HCT116 (cell line): ENCODE results near the gene TMEM121B. TPM values are rescaled to one million over a fixed set of nuclear protein-coding genes. Genes with fewer than 3 reads are reported as not detected.

Source experiments
- ATAC-seq: fragments of 200-7000 bp; cut with Tn5 transposase; 2 replicates; pipeline ENCODE4 v1.9.1; 2020; ENCODE audit warnings: mild to moderate bottlenecking, moderate library complexity
- BruUV-seq: library from RNA; stranded (reverse); fragments of 400-500 nt; replicated peaks from 2 replicates; lab custom pipeline; 2021; lab: Mats Ljungman, UMichigan
- CTCF ChIA-PET: fragments of 300-600 bp; sonication (Branson Sonifier 250); formaldehyde crosslinking; loops from one replicate; lab custom pipeline; 2021; ENCODE audit warnings: antibody characterized with exemption; lab: Charles Lee
- POLR2A ChIA-PET: fragments of 300-600, 350-600 bp; sonication (Branson Sonifier 250); formaldehyde crosslinking; loops from one replicate; lab custom pipeline; 2021; ENCODE audit warnings: antibody characterized with exemption; lab: Charles Lee
- RAD21 ChIA-PET, 2 experiments: fragments of 300-600 bp; sonication (Branson Sonifier 250); formaldehyde crosslinking; loops; one replicate each; lab custom pipeline; 2023; ENCODE audit warnings: low total read pairs in 2 of 2; ENCODE audit not compliant: uncharacterized antibody in 2 of 2, unreplicated experiment in 2 of 2, low non-redundant PET in 1 of 2; lab: Charles Lee
- DNase-seq: peaks from one replicate; pipeline ENCODE4 v3.0.0-alpha.2; 2010; ENCODE audit warnings: low read depth, low spot score
- H2AFZ ChIP-seq: fragments of 200-600 bp; shearing (Covaris generic), sonication (generic); 2 replicates; pipeline ENCODE4 v1.6.1; 2017; ENCODE audit warnings: low read depth, mixed run types, mixed read lengths, antibody characterized with exemption, low read length; ENCODE audit not compliant: poor library complexity, severe bottlenecking
- H3K27ac ChIP-seq: 2 replicates; pipeline ENCODE4 v1.5.1; 2012; ENCODE audit warnings: low read depth, low read length
- H3K27me3 ChIP-seq: fragments of 200-600 bp; sonication (generic); 2 replicates; pipeline ENCODE4 v1.6.1; 2016; ENCODE audit warnings: mixed run types, low read length, mixed read lengths; ENCODE audit not compliant: insufficient read depth
- H3K36me3 ChIP-seq, 2 experiments: fragments of 200-500 bp in 1 of 2; fragments of 200-600 bp in 1 of 2; sonication (Bioruptor generic) in 1 of 2; sonication (generic) in 1 of 2; 2 replicates each; pipeline versions ENCODE4 v1.5.1 to v1.6.1; 2014 to 2016; ENCODE audit warnings: low read length in 2 of 2, inconsistent platforms in 1 of 2, mixed read lengths in 1 of 2, mixed run types in 1 of 2; ENCODE audit not compliant: insufficient read depth in 2 of 2, control insufficient read depth in 1 of 2
- H3K4me1 ChIP-seq, 2 experiments: fragments of 200-600 bp in 1 of 2; sonication (generic) in 1 of 2; 2 replicates each; pipeline versions ENCODE4 v1.5.1 to v1.6.1; 2012 to 2017; ENCODE audit warnings: low read length in 2 of 2, inconsistent platforms in 1 of 2, mild to moderate bottlenecking in 1 of 2, mixed read lengths in 1 of 2, mixed run types in 1 of 2, moderate library complexity in 1 of 2; ENCODE audit not compliant: insufficient read depth in 2 of 2, control insufficient read depth in 1 of 2
- H3K4me2 ChIP-seq: fragments of 200-600 bp; sonication (generic); 2 replicates; pipeline ENCODE4 v1.6.1; 2017; ENCODE audit warnings: mixed run types, low read length, mixed read lengths
- H3K4me3 ChIP-seq, 2 experiments: fragments of 200-600 bp in 1 of 2; sonication (generic) in 1 of 2; replicated peaks in 1 of 2; 2 replicates each; pipeline ENCODE4 v1.5.1; 2011 to 2016; ENCODE audit warnings: low read length in 2 of 2, control low read depth in 1 of 2, low read depth in 1 of 2, mild to moderate bottlenecking in 1 of 2, mixed read lengths in 1 of 2, mixed run types in 1 of 2
- H3K79me2 ChIP-seq: fragments of 200-600 bp; sonication (generic); 2 replicates; pipeline ENCODE4 v1.6.1; 2017; ENCODE audit warnings: mild to moderate bottlenecking, mixed run types, low read length, moderate library complexity, mixed read lengths; ENCODE audit not compliant: insufficient read depth
- H3K9ac ChIP-seq: fragments of 200-600 bp; sonication (generic); 2 replicates; pipeline ENCODE4 v1.6.1; 2016; ENCODE audit warnings: low read length, mixed read lengths
- H3K9me2 ChIP-seq: fragments of 200-600 bp; sonication (generic), shearing (Covaris generic); 2 replicates; pipeline ENCODE4 v1.6.1; 2017; ENCODE audit warnings: mixed run types, mild to moderate bottlenecking, moderate library complexity; ENCODE audit not compliant: insufficient read depth
- H3K9me3 ChIP-seq, 2 experiments: fragments of 200-500 bp in 1 of 2; fragments of 200-600 bp in 1 of 2; sonication (Bioruptor generic) in 1 of 2; sonication (generic) in 1 of 2; 2 replicates each; pipeline ENCODE4 v1.6.1; 2014 to 2017; ENCODE audit warnings: low read length in 2 of 2, mixed read lengths in 2 of 2, inconsistent platforms in 1 of 2, low read depth in 1 of 2, mild to moderate bottlenecking in 1 of 2, mixed run types in 1 of 2, moderate library complexity in 1 of 2; ENCODE audit not compliant: control insufficient read depth in 1 of 2, insufficient read depth in 1 of 2
- H4K20me1 ChIP-seq: fragments of 200-600 bp; sonication (generic), shearing (Covaris generic); 2 replicates; pipeline ENCODE4 v1.6.1; 2017; ENCODE audit warnings: mixed run types, mild to moderate bottlenecking, moderate library complexity; ENCODE audit not compliant: insufficient read depth
- CEBPB ChIP-seq: IDR thresholded peaks from 2 replicates; pipeline ENCODE4 v1.6.1; 2012; ENCODE audit warnings: low read depth
- EGR1 ChIP-seq: IDR thresholded peaks from 2 replicates; pipeline ENCODE4 v1.6.1; 2012; ENCODE audit warnings: low read depth
- ELF1 ChIP-seq: IDR thresholded peaks from 2 replicates; pipeline ENCODE4 v1.6.1; 2012; ENCODE audit warnings: low read depth, borderline replicate concordance
- POLR2A ChIP-seq: IDR thresholded peaks from 2 replicates; pipeline ENCODE4 v1.7.0; 2011; ENCODE audit warnings: borderline replicate concordance; ENCODE audit not compliant: insufficient read depth, insufficient read length; ENCODE audit errors: extremely low read depth
- RAD21 ChIP-seq: IDR thresholded peaks from 2 replicates; pipeline ENCODE4 v1.6.1; 2012; ENCODE audit warnings: low read depth, mild to moderate bottlenecking
- SRF ChIP-seq: IDR thresholded peaks from 2 replicates; pipeline ENCODE4 v1.6.1; 2012; ENCODE audit warnings: low read depth
- ZFX ChIP-seq: fragments of 450-650 bp; IDR thresholded peaks from 2 replicates; pipeline ENCODE4 v1.6.1; 2017
- intact Hi-C: fragments of 100-400 bp; cut with micrococcal nuclease; formaldehyde crosslinking; loops from 2 replicates; pipeline ENCODE4 v1.10.0; 2022
- total RNA-seq: library from RNA; stranded (reverse); gene quantifications from one replicate; pipeline ENCODE4 v1.2.1, GENCODE V29; 2021; ENCODE audit not compliant: unreplicated experiment
- TF ChIP-seq, protein P1 (sequence below): IDR thresholded peaks from 2 replicates; pipeline ENCODE4 v1.6.1; 2012
- TF ChIP-seq, protein P2 (sequence below), 3 experiments: fragments of 200-600 bp in 1 of 3; sonication (generic) in 1 of 3; IDR thresholded peaks in 2 of 3; conservative IDR thresholded peaks in 1 of 3; 2 replicates each; pipeline ENCODE4 v1.5.1; 2012 to 2017; ENCODE audit warnings: low read depth in 2 of 3, low read length in 2 of 3, antibody characterized with exemption in 1 of 3, borderline replicate concordance in 1 of 3, control low read depth in 1 of 3, mild to moderate bottlenecking in 1 of 3, mixed read lengths in 1 of 3, mixed run types in 1 of 3, moderate library complexity in 1 of 3; ENCODE audit not compliant: insufficient read depth in 1 of 3
- TF ChIP-seq, protein P3 (sequence below): IDR thresholded peaks from 2 replicates; pipeline ENCODE4 v1.6.1; 2012; ENCODE audit warnings: low read depth

The TMEM121B gene
- total RNA-seq, 1 experiment from 2014 or later = 0.57 TPM

DNA sequence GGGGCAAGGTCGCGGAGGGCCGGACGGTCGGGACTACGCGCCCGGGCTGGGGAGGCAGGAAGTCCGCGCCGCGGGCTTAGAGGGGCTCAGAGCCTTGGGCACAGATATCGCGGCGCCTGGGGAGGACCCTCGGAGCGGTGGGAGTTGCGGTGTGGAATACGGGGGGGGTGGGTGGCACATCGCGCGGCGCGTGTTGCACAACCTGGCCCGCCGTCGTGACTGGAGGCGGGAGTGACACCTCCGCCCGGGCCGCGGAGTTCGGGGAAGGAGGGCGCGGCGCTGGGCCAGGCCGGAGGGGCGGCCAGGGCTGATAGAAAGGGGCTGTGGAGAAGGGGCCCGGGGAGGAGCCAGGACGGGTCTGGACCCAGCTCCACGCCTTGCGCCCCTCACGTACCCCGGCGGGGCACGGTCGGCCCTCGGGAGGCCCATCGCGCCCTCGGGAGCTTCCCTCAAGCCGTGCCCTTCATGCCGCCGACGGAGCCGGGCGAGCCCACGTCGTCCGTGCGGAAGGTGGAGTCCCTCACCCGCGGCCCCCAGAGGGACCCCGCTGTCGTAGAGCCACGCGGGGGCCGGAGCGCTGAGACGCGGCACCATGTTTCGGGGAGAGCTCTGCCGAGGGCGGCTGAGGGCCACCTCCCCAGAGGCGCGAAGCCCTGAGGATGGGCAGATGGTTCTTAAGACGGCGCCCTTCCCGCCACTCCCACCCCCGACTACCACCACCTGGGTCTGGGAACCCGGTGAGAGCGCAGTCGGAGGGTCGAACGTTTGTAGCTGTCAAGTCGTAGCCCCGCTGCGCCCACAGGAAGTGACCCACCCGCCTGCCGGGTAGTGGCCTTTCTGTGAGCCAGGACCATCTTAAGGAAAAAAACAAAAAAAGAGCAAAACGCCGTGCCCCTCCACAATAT is 35.6 kb downstream of the TMEM121B start:
- Histone ChIP-seq H3K4me3 (peak overlapping the region; percentile 77 to 91), H3K4me1 (peaks cover 10 to 20% of the 10 kb centered on the region in 2 experiments; a peak in 3 of 4 replicates), H3K9ac (peak overlapping the region; percentile 87), H4K20me1 (no peaks in the 10 kb centered on the region), H3K27me3 (no peaks in the 10 kb centered on the region), H3K9me2 (no peaks in the 10 kb centered on the region), H3K79me2 (peaks cover 35% of the 10 kb centered on the region), H2AFZ (no peak overlapping the region), H3K4me2 (peak overlapping the region; percentile 95), H3K27ac (peak overlapping the region; percentile 93), H3K36me3 (no peaks in the 10 kb centered on the region; a peak in 1 of 4 replicates), H3K9me3 (no peaks in the 10 kb centered on the region)
- ChIA-PET RAD21 (no interaction called here), CTCF (interaction anchor here (0.7 kb wide), 1 partner anchor 416 kb away, joined by 4 read pairs; no protein-coding TSS in a partner anchor), POLR2A (no interaction called here)
- BruUV-seq = no TSS peak
- intact Hi-C loops = loop anchor here (2.0 kb wide), 2 partner anchors 87 to 415 kb away; no protein-coding TSS in a partner anchor
- peak; percentile 39 for TF ChIP-seq ZFX
- TF ChIP-seq, protein P1, sequence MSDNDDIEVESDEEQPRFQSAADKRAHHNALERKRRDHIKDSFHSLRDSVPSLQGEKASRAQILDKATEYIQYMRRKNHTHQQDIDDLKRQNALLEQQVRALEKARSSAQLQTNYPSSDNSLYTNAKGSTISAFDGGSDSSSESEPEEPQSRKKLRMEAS = 0 out of 2 replicates have a peak, but pooled peaks have one; percentile 9
- no peak for TF ChIP-seq SRF
- ATAC-seq (peak; percentile 32), DNase-seq (no peak)

DNA sequence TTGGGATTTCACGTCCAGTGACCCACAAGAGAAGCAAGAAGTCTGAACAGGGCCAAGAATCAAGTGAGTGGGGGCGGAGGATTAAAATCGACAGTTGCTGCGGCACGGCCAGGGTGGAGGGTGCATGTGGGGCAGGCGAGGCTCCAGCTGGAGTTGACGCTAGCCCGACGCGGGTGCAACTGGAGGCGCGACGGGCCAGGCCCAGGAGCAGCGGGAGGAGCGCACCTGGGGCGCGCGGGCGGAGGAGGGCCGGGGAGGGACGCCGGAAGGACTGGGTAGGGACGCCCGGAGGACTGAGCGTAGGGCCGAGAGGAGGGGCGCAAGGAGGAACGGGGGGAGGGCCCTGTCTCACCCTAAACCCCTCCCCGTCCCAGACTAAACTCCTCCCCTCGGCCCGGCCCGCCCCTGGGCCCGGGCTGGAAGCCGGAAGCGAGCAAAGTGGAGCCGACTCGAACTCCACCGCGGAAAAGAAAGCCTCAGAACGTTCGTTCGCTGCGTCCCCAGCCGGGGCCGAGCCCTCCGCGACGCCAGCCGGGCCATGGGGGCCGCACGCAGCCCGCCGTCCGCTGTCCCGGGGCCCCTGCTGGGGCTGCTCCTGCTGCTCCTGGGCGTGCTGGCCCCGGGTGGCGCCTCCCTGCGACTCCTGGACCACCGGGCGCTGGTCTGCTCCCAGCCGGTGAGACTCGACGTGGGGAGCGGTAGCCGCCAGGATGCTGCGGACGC is 36.4 kb downstream of the TMEM121B start, which contains the start of gene IL17RA:
IL17RA (plus strand) TSS at position 447 of the 723 bp plus-strand sequence; CDS start at position 539, 92 bp downstream.
- CTCF ChIA-PET = interaction anchor here (0.7 to 3.1 kb wide), 3 partner anchors 10 to 417 kb away, joined by 4 to 14 read pairs (median 8); no protein-coding TSS in a partner anchor
- Histone ChIP-seq H4K20me1 (no peaks in the 10 kb centered on the region), H3K4me3 (peak within 1 kb of the TSS; percentile 77 to 91), H3K79me2 (peaks cover 31% of the 10 kb centered on the region; the same call in 1 of the 2 replicates), H3K4me2 (peak within 1 kb of the TSS; percentile 95), H3K9ac (peak within 1 kb of the TSS; percentile 87), H3K27me3 (no peaks in the 10 kb centered on the region), H2AFZ (peak within 1 kb of the TSS; percentile 26), H3K4me1 (peaks cover 10 to 20% of the 10 kb centered on the region in 2 experiments; a peak in 3 of 4 replicates), H3K27ac (peak within 1 kb of the TSS; percentile 93), H3K36me3 (no peaks in the 10 kb centered on the region; a peak in 1 of 4 replicates), H3K9me2 (no peaks in the 10 kb centered on the region), H3K9me3 (no peaks in the 10 kb centered on the region)
- BruUV-seq = no TSS peak
- intact Hi-C loops = loop anchor here (2.0 to 5.0 kb wide), 3 partner anchors 68 to 416 kb away; no protein-coding TSS in a partner anchor
- peak; percentile 66 for DNase-seq
- peak; percentile 98 for ATAC-seq
- RAD21 ChIA-PET = no interaction called here
- POLR2A ChIA-PET = no interaction called here
- TF ChIP-seq CEBPB (no peak), POLR2A (peak; percentile 73), EGR1 (peak; percentile 54; the same call in 1 of the 2 replicates), SRF (no peak), ELF1 (peak; percentile 55), RAD21 (no peak), ZFX (peak; percentile 61)
- TF ChIP-seq, protein P2, sequence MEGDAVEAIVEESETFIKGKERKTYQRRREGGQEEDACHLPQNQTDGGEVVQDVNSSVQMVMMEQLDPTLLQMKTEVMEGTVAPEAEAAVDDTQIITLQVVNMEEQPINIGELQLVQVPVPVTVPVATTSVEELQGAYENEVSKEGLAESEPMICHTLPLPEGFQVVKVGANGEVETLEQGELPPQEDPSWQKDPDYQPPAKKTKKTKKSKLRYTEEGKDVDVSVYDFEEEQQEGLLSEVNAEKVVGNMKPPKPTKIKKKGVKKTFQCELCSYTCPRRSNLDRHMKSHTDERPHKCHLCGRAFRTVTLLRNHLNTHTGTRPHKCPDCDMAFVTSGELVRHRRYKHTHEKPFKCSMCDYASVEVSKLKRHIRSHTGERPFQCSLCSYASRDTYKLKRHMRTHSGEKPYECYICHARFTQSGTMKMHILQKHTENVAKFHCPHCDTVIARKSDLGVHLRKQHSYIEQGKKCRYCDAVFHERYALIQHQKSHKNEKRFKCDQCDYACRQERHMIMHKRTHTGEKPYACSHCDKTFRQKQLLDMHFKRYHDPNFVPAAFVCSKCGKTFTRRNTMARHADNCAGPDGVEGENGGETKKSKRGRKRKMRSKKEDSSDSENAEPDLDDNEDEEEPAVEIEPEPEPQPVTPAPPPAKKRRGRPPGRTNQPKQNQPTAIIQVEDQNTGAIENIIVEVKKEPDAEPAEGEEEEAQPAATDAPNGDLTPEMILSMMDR (IDR thresholded peaks at IDR 0.05 in 2 of 3, conservative IDR thresholded peaks at IDR 0.05 in 1 of 3; ENCODE audit: borderline replicate concordance in 1 of 3, insufficient read depth in 1 of 3, low read depth in 2 of 3, low read length in 2 of 3) = no peak
- TF ChIP-seq, protein P3, sequence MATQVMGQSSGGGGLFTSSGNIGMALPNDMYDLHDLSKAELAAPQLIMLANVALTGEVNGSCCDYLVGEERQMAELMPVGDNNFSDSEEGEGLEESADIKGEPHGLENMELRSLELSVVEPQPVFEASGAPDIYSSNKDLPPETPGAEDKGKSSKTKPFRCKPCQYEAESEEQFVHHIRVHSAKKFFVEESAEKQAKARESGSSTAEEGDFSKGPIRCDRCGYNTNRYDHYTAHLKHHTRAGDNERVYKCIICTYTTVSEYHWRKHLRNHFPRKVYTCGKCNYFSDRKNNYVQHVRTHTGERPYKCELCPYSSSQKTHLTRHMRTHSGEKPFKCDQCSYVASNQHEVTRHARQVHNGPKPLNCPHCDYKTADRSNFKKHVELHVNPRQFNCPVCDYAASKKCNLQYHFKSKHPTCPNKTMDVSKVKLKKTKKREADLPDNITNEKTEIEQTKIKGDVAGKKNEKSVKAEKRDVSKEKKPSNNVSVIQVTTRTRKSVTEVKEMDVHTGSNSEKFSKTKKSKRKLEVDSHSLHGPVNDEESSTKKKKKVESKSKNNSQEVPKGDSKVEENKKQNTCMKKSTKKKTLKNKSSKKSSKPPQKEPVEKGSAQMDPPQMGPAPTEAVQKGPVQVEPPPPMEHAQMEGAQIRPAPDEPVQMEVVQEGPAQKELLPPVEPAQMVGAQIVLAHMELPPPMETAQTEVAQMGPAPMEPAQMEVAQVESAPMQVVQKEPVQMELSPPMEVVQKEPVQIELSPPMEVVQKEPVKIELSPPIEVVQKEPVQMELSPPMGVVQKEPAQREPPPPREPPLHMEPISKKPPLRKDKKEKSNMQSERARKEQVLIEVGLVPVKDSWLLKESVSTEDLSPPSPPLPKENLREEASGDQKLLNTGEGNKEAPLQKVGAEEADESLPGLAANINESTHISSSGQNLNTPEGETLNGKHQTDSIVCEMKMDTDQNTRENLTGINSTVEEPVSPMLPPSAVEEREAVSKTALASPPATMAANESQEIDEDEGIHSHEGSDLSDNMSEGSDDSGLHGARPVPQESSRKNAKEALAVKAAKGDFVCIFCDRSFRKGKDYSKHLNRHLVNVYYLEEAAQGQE = no peak
